Measurements from ENCODE around the gene MGLL. TPM values are rescaled to one million over a fixed set of nuclear protein-coding genes. Genes with fewer than 3 reads are reported as not detected.

MGLL gene
- total RNA-seq, 1 donor from 2014 or later: 45.7 TPM

- no peak for DNase-seq (ENCODE audit: low spot score)
- intact Hi-C loops (cut with DNase I): no loop called here
Measured at GRCh38 chr3:127735767-127736693, 86.3 kb downstream of the MGLL start.

GRCh38 chr3:127734754-127735473 lies 87.4 kb downstream of the MGLL start:
- intact Hi-C loops (cut with DNase I): no loop called here
- no peak for DNase-seq (ENCODE audit: low spot score)

- intact Hi-C loops (cut with DNase I): no loop called here
- no peak for DNase-seq (ENCODE audit: low spot score)
Measured at GRCh38 chr3:127734181-127734720, 88.1 kb downstream of the MGLL start.

GRCh38 chr3:127733781-127734180 lies 88.5 kb downstream of the MGLL start:
- no peak for DNase-seq (ENCODE audit: low spot score)
- intact Hi-C loops (cut with DNase I): no loop called here

GRCh38 chr3:127732879-127733350 lies 89.4 kb downstream of the MGLL start:
- intact Hi-C loops (cut with DNase I): no loop called here

GRCh38 chr3:127732303-127732702 lies 90.0 kb downstream of the MGLL start:
- no peak for DNase-seq (ENCODE audit: low spot score)
- intact Hi-C loops (cut with DNase I): no loop called here

More at GRCh38 chr3:127732879-127733350, 89.4 kb downstream of the MGLL start:
- no peak for DNase-seq (ENCODE audit: low spot score)

- intact Hi-C loops (cut with DNase I): no loop called here
- no peak for DNase-seq (ENCODE audit: low spot score)
Measured at GRCh38 chr3:127731546-127732289, 90.6 kb downstream of the MGLL start.

- peak; percentile 35 for DNase-seq (ENCODE audit: low spot score)
- intact Hi-C loops (cut with DNase I): no loop called here
Measured at GRCh38 chr3:127730666-127731295, 91.5 kb downstream of the MGLL start.

- DNase-seq (ENCODE audit: low spot score): peak; percentile 36
- intact Hi-C loops (cut with DNase I): no loop called here
Measured at GRCh38 chr3:127730171-127730570, 92.1 kb downstream of the MGLL start.

GRCh38 chr3:127729556-127730056 lies 92.7 kb downstream of the MGLL start:
- DNase-seq (ENCODE audit: low spot score): peak; percentile 73
- intact Hi-C loops (cut with DNase I): no loop called here

GRCh38 chr3:127728417-127729015 lies 93.8 kb downstream of the MGLL start:
- intact Hi-C loops (cut with DNase I): no loop called here
- DNase-seq (ENCODE audit: low spot score): no peak

GRCh38 chr3:127726894-127727293 lies 95.4 kb downstream of the MGLL start:
- intact Hi-C loops (cut with DNase I): no loop called here

GRCh38 chr3:127723011-127723567 lies 99.2 kb downstream of the MGLL start:
- peak; percentile 66 for DNase-seq (ENCODE audit: low spot score)
- intact Hi-C loops (cut with DNase I): no loop called here

More at GRCh38 chr3:127726894-127727293, 95.4 kb downstream of the MGLL start:
- no peak for DNase-seq (ENCODE audit: low spot score)

- peak; percentile 46 for DNase-seq (ENCODE audit: low spot score)
- intact Hi-C loops (cut with DNase I): no loop called here
Measured at GRCh38 chr3:127722091-127722784, 100.1 kb downstream of the MGLL start.

- intact Hi-C loops (cut with DNase I): no loop called here
- DNase-seq (ENCODE audit: low spot score): peak; percentile 60
Measured at GRCh38 chr3:127720985-127721935, 101.1 kb downstream of the MGLL start.

GRCh38 chr3:127720161-127720823 lies 102.0 kb downstream of the MGLL start:
- intact Hi-C loops (cut with DNase I): no loop called here
- peak; percentile 71 for DNase-seq (ENCODE audit: low spot score)

Measured in cardiac septum (tissue), 1 donor.